Measurements from ENCODE around the gene NEB.
"Not testable (repeated sequence)": the region's sequence is repeated elsewhere in the genome, so short reads cannot be mapped to it uniquely, and the experiment has no call there.

Gene NEB

GRCh38 chr2:151757861-151758260 is 23.6 kb upstream of the NEB start:
- no peak for DNase-seq

- no peak for DNase-seq
These were observed 22.5 kb upstream of the NEB start for GRCh38 chr2:151756820-151757219.

DNA sequence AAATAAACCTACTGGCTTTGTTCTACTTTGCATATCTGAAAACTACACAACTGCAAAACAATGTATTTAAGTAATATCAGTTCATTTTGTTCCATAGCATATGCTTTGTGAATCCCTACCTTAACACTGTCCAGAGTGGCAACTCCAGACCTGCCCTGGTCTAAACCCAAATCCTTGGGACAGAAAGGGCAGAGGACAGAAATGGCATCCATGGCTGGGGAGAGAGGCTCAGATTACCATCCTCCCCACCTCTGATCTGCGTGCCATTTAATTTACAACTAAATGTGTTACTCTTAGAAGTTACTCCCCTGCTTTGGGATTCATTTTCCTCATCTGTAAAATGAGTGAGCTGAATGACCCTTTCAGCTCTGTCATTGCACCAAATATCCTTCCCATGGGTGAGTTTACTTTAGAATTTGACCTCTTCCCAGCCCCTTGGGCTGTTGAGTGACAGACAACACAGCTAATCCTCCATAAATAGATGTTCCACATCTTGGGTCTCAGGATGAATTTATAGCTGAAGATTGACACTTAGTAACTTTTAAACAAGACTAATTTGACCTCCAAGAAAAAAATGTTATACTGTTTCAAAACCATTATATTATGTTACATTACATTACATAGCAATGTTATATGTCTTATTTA is 20.1 kb upstream of the NEB start:
- no peak for DNase-seq

GRCh38 chr2:151753540-151753939 is 19.3 kb upstream of the NEB start:
- DNase-seq = no peak

- not testable (repeated sequence) for DNase-seq
These were observed 11.0 kb upstream of the NEB start for GRCh38 chr2:151745261-151745660.

- no peak for DNase-seq
These were observed 3.9 kb downstream of the NEB start for GRCh38 chr2:151730262-151730975.

DNA sequence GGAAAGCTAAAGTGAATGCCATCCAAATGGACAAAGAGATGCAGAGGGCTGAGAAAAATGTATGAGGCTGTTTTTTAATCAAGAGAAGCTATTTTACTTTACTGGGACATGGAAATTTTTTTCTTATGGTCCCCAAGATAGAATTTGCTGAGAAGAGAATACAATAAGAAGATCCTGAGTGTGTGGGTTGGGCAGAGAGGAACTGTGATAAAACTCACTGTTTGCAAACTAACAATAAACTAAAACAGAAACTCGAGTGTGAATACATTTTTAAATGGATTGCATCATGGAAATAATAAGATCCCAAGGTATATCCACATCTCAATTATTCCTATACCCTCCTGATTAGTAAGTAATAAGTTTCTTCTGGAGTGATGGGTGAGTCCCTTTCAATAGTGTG is 4.4 kb downstream of the NEB start:
- no peak for DNase-seq

DNA sequence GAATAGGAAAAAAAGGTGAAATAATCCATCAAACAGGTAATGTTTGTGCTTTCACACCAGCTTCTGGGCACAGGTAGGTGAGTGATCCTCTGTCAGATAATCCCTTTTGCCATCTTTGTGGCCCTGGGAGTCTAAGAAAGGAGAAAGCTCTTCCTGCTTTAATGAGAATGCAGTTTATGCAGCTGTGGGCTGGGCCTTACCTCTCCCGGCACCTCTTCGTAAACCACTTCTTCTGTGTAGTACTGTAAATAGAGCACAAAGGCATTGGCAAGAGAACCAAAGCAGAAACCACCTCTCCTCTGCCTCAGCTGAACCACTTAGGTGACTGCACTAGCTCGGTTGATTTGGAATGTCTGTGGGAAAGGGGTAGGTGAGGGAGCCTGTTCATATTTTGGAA is 4.9 kb downstream of the NEB start:
- no peak for DNase-seq

GRCh38 chr2:151728804-151729414 is 5.4 kb downstream of the NEB start:
- no peak for DNase-seq

GRCh38 chr2:151727593-151728552 is 6.4 kb downstream of the NEB start:
- no peak for DNase-seq

DNA sequence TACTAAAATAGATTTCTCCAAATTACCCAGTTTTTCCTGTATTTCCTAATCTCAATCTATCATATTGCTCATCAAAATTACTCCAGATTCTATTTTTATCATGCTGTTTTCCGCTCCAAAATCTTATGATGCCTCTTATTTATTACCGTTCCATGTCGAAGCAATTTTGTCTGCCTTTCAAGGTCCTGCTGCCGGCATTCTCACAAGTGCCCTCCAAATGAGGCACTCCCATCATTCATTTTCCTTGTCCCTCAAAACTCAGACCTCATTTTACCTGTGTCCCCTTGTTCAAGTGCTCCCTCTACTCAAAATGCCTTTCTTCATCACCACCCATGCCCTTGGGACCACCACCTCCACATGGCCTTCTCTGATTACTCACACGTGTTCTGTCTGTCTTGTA is 13.1 kb downstream of the NEB start:
- DNase-seq = no peak

- DNase-seq = no peak
These were observed 13.8 kb downstream of the NEB start for GRCh38 chr2:151720521-151720920.

GRCh38 chr2:151718796-151719195 is 15.5 kb downstream of the NEB start:
- no peak for DNase-seq

GRCh38 chr2:151718247-151718646 is 16.0 kb downstream of the NEB start:
- no peak for DNase-seq

DNA sequence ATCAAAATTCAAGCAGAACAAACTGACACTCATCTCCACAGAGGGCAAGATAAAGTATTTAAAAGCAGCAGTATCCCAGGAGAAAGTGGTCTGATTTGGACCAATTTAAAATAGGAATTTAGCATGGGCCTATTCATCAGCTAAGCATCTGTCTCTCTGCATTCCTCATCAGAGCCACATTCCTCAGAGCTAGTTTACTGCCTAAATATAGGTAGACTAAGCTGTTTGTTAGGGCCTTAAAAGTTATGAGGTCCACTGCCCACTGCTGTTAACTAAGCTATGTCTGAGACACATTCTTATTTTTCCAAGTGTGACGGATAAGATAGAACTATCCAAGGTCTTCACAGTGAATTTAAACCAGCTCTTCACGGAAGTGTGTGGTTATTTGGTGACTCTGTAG is 17.6 kb downstream of the NEB start:
- DNase-seq = no peak

DNA sequence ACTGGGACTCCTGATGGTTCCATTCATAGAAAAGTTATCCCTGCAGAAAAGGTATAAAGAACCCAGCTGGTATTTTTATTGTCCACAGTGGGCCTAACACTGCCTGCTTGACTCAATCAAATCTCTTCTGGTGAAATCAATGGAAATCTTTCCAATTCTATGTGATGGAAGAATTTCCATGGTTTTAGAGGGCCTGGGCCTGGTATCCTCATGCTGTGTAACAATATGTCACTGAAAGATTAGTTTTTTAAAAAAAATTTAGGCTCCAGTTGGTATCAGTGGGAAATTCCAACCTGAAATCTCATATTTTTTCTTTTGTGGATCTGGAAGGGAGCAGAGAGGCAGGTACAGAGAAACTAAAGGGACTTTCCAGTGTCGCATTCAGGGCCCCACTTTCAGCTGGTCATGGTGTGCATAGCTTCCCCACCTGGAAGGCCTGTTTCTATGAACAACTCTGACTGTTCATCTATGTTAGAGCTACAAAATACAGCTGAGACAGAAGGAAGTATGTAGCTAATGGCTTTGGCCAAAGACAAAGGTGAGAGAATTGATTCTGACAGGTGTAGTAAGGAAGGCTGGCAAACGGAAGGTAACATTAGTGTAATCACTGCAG is 20.9 kb downstream of the NEB start:
- DNase-seq = no peak

GRCh38 chr2:151711025-151711424 is 23.3 kb downstream of the NEB start:
- no peak for DNase-seq

GRCh38 chr2:151708788-151709187 is 25.5 kb downstream of the NEB start:
- DNase-seq = no peak

GRCh38 chr2:151707857-151708256 is 26.4 kb downstream of the NEB start:
- no peak for DNase-seq

- not testable (repeated sequence) for DNase-seq
These were observed 29.8 kb downstream of the NEB start for GRCh38 chr2:151704480-151704961.

- DNase-seq = not testable (repeated sequence)
These were observed 36.1 kb downstream of the NEB start for GRCh38 chr2:151698134-151698533.

- no peak for DNase-seq
These were observed 38.5 kb downstream of the NEB start for GRCh38 chr2:151695778-151696177.

DNA sequence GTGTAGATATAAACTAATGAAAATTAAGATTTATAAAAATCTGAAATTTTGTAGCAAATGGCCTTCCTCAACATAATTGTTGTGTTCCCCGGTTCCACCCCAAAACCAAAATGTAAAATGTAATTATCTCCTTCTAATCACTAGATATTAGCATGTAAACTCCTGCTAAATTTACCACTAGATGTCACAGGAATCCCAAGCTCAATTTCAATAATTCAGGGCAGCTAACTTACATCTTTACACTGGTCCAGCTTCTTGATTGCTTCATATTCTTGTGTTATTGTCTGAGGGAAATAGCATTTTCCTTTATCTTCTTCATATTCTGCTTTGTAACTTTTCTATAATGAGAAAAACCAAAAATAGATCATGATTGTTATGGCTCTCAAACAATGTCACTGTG is 42.6 kb downstream of the NEB start:
- DNase-seq = no peak
